HuH-7 (cell line): Measurements from ENCODE around the gene TMTC1.
"Not testable (repeated sequence)": the region's sequence is repeated elsewhere in the genome, so short reads cannot be mapped to it uniquely, and the experiment has no call there.

Experiments used
- DNase-seq: peaks from one replicate; pipeline ENCODE4 v3.0.0; 2011; ENCODE audit warnings: low spot score

Gene TMTC1

DNA sequence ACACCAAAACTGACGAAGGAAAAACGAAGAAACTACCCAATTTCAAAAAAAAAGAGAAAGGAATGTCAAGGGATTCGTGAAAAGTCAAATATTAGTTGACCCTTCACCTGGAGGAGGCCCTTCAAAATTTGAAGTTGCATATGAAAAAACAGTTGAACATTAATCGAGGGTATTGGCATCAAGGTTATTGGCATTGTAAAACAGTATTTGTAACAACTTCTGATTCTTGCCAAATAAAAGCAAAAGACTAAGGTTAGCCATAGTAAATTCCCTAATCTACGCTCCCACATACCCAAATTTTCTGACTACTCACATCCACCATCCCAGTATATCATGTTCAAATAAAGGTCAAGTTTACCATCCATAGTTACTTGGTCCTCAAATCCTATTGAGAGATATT, 118.6 kb downstream of the TMTC1 start:
- DNase-seq = no peak

GRCh38 chr12:29662734-29663323, 120.9 kb downstream of the TMTC1 start:
- DNase-seq = no peak

GRCh38 chr12:29660847-29661246, 122.9 kb downstream of the TMTC1 start:
- no peak for DNase-seq

DNA sequence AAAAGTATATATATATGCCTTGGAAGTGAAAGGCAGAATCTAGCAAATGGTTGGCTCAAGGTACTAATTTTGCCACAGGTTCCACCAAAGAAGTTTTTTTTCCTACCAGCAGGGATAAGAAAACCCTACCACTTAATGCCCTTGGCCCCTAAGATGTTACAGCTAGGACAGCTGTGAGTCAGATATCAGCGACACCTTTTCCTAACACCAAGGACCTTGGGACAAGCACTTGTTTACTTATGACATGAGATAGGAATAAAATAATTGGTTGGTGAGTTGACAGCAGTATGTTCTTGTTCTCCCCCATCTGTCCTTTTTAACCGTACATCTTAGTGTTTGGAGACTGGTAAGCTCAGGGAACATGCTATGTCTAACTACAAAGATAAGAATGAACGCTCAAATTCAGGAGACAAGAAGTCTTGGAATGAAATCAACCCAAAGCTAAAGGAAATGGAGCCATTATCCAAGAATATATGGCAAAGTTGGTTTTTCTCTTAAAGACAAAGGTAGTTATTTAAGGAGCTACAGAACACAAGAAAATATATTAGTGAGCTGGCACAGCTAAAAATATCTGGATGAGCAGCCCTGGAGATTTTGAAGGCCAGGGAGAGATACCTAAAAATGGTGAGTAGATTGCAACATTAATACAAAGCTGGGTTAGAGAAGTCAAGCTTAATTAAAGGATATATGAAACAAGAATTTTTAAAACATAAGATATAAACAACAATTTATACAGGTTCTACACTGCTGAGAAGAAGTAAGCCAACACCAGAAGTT, 126.8 kb downstream of the TMTC1 start:
- no peak for DNase-seq

- DNase-seq = no peak
These were observed 127.9 kb downstream of the TMTC1 start for GRCh38 chr12:29655861-29656260.

- no peak for DNase-seq
These were observed 130.5 kb downstream of the TMTC1 start for GRCh38 chr12:29653286-29653685.

DNA sequence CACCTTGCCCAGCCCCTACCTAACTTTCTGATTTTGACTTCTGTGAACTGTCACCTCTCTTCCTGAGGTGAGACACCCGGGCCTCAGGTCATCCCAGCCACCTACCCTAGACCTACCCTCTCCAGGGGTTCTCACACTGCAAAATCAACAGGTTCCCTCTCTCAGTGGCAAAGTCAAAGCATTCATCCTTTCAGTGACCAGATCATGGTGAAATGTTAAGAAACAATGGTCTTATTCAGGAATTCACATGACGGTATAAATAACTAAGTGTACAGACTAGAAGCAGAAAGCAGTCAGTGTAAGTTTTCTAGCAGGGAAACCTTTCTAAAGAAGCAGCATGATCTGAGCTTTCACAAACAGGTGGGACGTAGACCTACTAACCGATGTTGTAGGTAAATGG, 133.4 kb downstream of the TMTC1 start:
- DNase-seq = no peak

DNA sequence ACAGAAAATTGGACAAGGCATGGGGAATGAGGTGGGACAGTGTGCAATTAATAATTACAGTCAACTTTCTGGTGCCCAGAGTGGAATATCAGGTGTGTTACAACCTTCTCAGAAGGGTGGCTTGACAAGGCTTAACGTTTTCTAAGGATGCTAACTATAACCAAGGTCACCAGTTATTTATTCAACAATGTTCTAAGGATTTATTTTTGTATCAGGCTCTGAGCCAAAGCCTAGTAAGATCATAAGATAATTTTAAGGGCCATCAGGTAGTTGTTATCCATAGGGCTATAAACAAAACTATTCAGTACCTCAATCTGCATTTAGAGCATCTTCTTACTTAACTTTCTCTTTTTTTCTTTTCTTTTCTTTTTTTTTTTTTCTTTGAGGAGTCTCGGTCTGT, 134.0 kb downstream of the TMTC1 start:
- no peak for DNase-seq

DNA sequence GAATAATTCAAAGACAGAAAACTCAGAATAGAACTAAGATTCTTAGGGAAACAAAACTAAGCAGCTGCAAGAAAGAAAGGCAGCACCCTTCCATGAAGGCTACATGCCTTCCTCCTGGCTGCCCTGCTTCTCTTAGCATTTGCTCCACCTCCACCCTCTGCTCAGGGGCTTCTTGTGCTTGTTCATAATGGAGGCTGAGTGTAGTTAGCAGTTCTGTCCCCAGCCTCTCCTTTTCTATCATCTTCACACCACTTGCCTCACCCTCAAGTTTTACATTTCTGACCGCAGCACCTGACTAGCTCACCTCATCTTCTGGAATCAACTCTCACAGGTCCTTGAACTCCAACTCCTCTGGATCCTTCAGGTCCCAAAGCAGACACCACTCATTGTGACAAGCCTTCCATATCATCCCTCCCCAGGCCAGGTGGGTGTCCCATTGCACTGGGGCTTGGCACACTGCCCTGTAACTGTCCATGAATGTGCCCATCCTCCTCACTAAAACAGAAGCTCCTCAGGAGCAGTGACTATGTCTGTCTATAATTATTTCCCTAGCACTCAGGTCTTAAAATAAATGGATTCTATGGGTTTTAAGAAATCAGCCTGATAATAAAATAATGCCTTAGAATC, 139.1 kb downstream of the TMTC1 start:
- DNase-seq = no peak

DNA sequence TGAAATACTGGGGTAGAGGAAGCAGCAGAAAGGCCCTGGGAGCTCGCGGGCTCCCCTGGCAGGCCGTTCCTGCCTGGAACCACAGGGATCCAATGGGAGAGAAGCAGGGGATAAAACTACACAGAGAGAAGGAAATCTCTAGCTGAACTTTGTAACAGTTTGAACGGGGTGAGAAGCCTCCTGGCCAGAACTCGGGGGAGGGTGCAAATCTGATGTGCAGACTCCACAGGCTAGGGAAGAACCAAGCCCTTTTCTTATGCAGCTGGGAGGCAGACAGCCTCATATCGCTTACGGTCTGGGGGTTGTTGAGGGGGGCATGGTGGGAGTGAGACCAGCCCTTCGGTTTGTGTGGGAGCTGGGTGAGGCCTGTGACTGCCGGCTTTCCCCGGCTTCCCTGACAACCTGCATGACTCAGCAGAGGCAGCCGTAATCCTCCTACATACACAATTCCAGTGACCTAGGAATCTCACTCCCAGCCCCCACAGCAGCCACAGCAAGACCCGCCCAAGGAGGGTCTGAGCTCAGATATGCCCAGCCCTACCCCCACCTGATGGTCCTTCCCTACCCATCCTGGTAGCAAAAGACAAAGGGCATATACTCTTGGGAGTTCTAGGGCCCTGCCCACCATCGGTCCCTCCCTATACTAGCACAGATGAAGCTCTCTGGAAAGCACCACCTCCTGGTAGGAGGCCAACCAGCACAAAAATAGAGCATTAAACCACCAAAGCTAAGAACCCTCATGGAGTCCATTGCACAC, 143.0 kb downstream of the TMTC1 start:
- DNase-seq = no peak

DNA sequence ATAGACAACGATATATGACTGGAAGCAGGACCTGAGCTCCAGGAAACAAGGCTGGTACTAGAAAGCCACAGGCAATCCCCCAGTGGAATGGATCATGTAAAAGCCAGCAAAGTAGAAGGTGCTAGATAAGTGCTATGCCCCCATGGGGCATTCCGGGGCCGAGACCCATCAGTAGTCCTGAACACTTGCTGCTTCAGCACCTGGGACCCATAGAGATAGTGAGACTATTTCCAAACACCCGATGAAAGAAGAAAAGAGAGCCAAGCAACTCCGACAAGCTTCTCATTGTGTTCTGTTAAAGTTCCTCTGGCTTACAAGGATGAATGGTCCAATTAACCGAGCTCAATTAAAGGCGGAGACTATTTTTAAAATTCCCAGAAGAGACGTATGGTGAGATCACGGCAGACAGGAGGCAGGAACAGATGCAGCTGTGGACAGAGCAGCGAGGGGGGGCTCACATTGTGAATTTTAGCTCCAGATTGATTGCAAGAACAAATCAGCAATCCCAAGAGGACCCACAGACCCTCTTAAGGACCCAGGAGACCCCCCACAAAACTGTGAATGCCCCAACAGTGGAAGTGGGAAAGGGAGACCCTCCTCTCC, 143.7 kb downstream of the TMTC1 start:
- DNase-seq = no peak

- no peak for DNase-seq
These were observed 145.2 kb downstream of the TMTC1 start for GRCh38 chr12:29638528-29638927.

GRCh38 chr12:29634057-29634456, 149.7 kb downstream of the TMTC1 start:
- no peak for DNase-seq

DNA sequence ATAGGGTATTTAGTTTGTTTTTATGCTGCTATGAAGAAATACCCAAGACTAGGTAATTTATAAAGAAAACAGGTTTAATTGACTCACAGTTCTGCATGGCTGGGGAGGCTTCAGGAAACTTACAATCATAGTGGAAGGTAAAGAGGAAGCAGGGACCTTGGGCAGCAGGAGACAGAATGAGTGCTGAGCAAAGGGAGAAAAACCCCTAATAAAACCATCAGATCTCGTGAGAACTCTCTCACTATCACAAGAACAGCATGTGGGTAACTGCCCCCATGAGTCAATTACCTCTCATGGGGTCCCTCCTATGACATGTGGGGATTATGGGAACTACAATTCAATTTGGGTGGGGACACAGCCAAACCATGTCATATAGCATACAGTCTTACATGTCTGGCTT, 153.6 kb downstream of the TMTC1 start:
- not testable (repeated sequence) for DNase-seq

DNA sequence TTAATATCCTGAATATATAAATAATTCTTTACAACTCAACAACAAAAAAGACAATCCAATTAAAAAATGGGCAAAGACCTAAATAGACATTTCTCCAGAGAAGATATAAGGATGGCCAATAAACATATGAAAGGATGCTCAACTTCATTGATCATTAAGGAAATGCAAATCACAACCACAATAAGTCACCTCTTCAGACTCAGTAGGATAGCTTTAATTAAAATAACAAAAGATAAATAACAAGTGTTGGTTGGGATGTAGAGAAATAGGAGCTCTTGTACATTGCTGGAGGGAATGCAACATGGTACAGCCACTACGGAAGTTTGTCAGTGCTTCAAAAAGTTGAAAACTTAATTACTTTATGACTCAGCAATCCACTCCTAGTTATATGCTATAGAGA, 156.5 kb downstream of the TMTC1 start:
- no peak for DNase-seq

GRCh38 chr12:29625359-29625953, 158.3 kb downstream of the TMTC1 start:
- no peak for DNase-seq

GRCh38 chr12:29622251-29622650, 161.5 kb downstream of the TMTC1 start:
- no peak for DNase-seq

GRCh38 chr12:29620030-29620429, 163.7 kb downstream of the TMTC1 start:
- DNase-seq = no peak

DNA sequence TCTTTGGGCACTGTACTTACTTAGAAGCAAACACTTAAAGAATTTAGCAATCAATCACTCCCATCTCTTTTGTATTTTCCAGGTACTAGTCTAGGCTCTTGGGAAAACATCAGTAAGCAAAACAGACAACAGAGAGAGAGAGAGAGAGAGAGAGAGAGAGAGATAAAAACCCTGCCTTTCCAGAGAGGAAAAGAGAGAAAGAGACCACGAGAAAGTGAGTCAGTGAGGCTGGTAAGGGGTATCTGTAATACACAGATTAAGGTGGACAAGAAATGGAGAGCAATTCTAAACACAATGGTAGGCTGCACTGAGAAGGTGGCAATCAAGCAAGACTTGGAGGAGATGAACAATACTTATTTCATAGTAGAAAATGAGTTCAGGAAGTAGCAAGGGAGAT, 166.3 kb downstream of the TMTC1 start:
- DNase-seq = no peak

DNA sequence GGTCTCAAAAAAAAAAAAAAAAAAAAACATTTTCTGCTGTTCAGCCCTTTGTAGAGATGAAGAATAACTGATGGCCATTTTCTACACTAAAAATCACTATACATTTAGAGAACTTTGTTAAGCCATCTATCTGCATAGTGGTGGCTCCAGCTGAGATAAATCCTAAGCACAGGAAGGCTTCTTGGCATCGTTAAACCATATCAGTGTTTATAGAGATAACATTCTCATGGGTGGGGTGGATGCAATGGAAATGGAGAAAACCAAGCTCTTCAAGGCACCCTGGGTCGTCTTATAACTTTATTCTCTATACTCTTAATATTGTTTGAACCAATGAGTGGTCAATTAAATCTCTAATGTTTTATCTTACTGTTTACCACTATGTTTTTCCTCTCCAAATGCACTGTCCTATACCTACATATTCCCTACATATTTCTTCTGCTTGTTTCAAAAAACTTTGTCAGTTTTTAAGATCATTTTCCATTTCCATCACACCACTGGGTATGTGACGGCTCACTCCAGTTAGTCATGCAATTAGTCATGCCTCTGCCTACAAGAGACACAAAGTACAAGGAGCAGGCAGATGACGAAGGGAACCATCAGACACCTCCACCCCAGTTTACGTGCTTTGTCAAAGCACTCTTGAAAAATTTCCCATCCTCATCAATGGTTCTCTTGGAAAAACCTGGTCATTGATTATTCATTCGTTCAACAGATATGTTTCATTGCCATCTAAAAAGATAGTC, 166.9 kb downstream of the TMTC1 start:
- no peak for DNase-seq

- DNase-seq = no peak
These were observed 168.9 kb downstream of the TMTC1 start for GRCh38 chr12:29614694-29615325.
